Liver (tissue), 9 donors: ENCODE data around the gene ADAR. TPM values are rescaled to one million over a fixed set of nuclear protein-coding genes. Genes with fewer than 3 reads are reported as not detected.

Experiments used
- DNase-seq: peaks from one replicate; pipeline ENCODE4 v3.0.0-alpha.2; 2017; ENCODE audit warnings: low spot score
- H3K27ac ChIP-seq, 2 donors: one replicate each; pipeline ENCODE4 v1.7.0; 2013; ENCODE audit warnings: inconsistent platforms in 2 of 2, low read length in 2 of 2, control low read depth in 1 of 2, low read depth in 1 of 2, mild to moderate bottlenecking in 1 of 2
- H3K27me3 ChIP-seq, 4 donors: one replicate each; pipeline versions ENCODE4 v1.6.1 to v1.7.0; 2013; ENCODE audit warnings: low read length in 3 of 4, inconsistent platforms in 1 of 4, mild to moderate bottlenecking in 1 of 4, moderate library complexity in 1 of 4; ENCODE audit not compliant: control insufficient read depth in 4 of 4, insufficient read depth in 4 of 4
- H3K36me3 ChIP-seq, 4 donors: one replicate each; pipeline versions ENCODE4 v1.6.1 to v1.7.0; 2013; ENCODE audit warnings: low read length in 3 of 4, mild to moderate bottlenecking in 3 of 4, low read depth in 1 of 4, moderate library complexity in 1 of 4; ENCODE audit not compliant: control insufficient read depth in 4 of 4, insufficient read depth in 3 of 4
- H3K4me1 ChIP-seq, 4 donors: one replicate each; pipeline versions ENCODE4 v1.6.1 to v1.7.0; 2013; ENCODE audit warnings: low read length in 3 of 4, mild to moderate bottlenecking in 3 of 4, moderate library complexity in 1 of 4; ENCODE audit not compliant: control insufficient read depth in 4 of 4, insufficient read depth in 4 of 4
- H3K4me3 ChIP-seq, 3 donors: one replicate each; pipeline versions ENCODE4 v1.6.1 to v1.7.0; 2013; ENCODE audit warnings: low read length in 3 of 3, control low read depth in 1 of 3, low read depth in 1 of 3, mild to moderate bottlenecking in 1 of 3
- H3K9ac ChIP-seq, 2 donors: one replicate each; pipeline ENCODE4 v1.7.0; 2013; ENCODE audit warnings: low read length in 2 of 2, mild to moderate bottlenecking in 2 of 2, moderate library complexity in 2 of 2, control low read depth in 1 of 2, low read depth in 1 of 2
- H3K9me3 ChIP-seq, 4 donors: one replicate each; pipeline versions ENCODE4 v1.6.1 to v1.7.0; 2013; ENCODE audit warnings: low read length in 3 of 4; ENCODE audit not compliant: control insufficient read depth in 4 of 4
- ATF3 ChIP-seq: IDR thresholded peaks from 2 replicates; pipeline ENCODE4 v1.6.1; 2016; ENCODE audit warnings: antibody characterized with exemption
- CTCF ChIP-seq: fragments of 150-350 bp; IDR thresholded peaks from 2 replicates; pipeline ENCODE4 v1.5.1; 2017; ENCODE audit warnings: improper control_type of control experiment, low read depth, low read length; ENCODE audit not compliant: missing input control
- EGR1 ChIP-seq, 2 donors: IDR thresholded peaks; 2 replicates each; pipeline ENCODE4 v1.6.1; 2016 to 2018; ENCODE audit warnings: antibody characterized with exemption in 2 of 2, low read depth in 2 of 2
- FOXA1 ChIP-seq: IDR thresholded peaks from 2 replicates; pipeline ENCODE4 v1.6.1; 2016; ENCODE audit warnings: antibody characterized with exemption
- FOXA2 ChIP-seq: IDR thresholded peaks from 2 replicates; pipeline ENCODE4 v1.6.1; 2016; ENCODE audit warnings: antibody characterized with exemption
- GABPA ChIP-seq, 2 donors: IDR thresholded peaks in 1 of 2; conservative IDR thresholded peaks in 1 of 2; 2 replicates each; pipeline ENCODE4 v1.6.1; 2016; ENCODE audit warnings: antibody characterized with exemption in 2 of 2, mild to moderate bottlenecking in 1 of 2, moderate library complexity in 1 of 2
- HNF4A ChIP-seq, 2 donors: conservative IDR thresholded peaks; 2 replicates each; pipeline ENCODE4 v1.6.1; 2016; ENCODE audit warnings: antibody characterized with exemption in 2 of 2, mild to moderate bottlenecking in 2 of 2
- HNF4G ChIP-seq: IDR thresholded peaks from 2 replicates; pipeline ENCODE4 v1.6.1; 2016; ENCODE audit warnings: antibody characterized with exemption
- JUND ChIP-seq, 2 donors: IDR thresholded peaks; 2 replicates each; pipeline ENCODE4 v1.6.1; 2016; ENCODE audit warnings: antibody characterized with exemption in 2 of 2
- MAX ChIP-seq: IDR thresholded peaks from 2 replicates; pipeline ENCODE4 v1.6.1; 2016; ENCODE audit warnings: antibody characterized with exemption
- NR2F2 ChIP-seq: IDR thresholded peaks from 2 replicates; pipeline ENCODE4 v1.6.1; 2016; ENCODE audit warnings: antibody characterized with exemption
- RAD21 ChIP-seq, 2 donors: IDR thresholded peaks; 2 replicates each; pipeline ENCODE4 v1.6.1; 2016; ENCODE audit warnings: antibody characterized with exemption in 2 of 2, mild to moderate bottlenecking in 2 of 2
- REST ChIP-seq: IDR thresholded peaks from 2 replicates; pipeline ENCODE4 v1.6.1; 2016; ENCODE audit warnings: antibody characterized with exemption, mild to moderate bottlenecking
- RXRA ChIP-seq, 2 donors: IDR thresholded peaks; 2 replicates each; pipeline ENCODE4 v1.6.1; 2017 to 2018; ENCODE audit warnings: antibody characterized with exemption in 2 of 2, mild to moderate bottlenecking in 1 of 2
- SP1 ChIP-seq: IDR thresholded peaks from 2 replicates; pipeline ENCODE4 v1.6.1; 2018; ENCODE audit warnings: antibody characterized with exemption, mild to moderate bottlenecking
- TAF1 ChIP-seq: conservative IDR thresholded peaks from 2 replicates; pipeline ENCODE4 v1.6.1; 2016; ENCODE audit warnings: antibody characterized with exemption, mild to moderate bottlenecking
- YY1 ChIP-seq: IDR thresholded peaks from 2 replicates; pipeline ENCODE4 v1.6.1; 2016; ENCODE audit warnings: antibody characterized with exemption, mild to moderate bottlenecking
- ZBTB33 ChIP-seq: IDR thresholded peaks from 2 replicates; pipeline ENCODE4 v1.6.1; 2016; ENCODE audit warnings: antibody characterized with exemption
- WGBS: extraction: QIAGEN DNeasy Blood & Tissue Kit; methylation state at CpG from one replicate; pipeline ENCODE4 v1.1.7; 2013; 5-methylcytosine and 5-hydroxymethylcytosine counted together
- polyA plus RNA-seq, 2 donors: library from polyadenylated mRNA; stranded (reverse) in 1 of 2; unstranded in 1 of 2; fragments of 200-250 nt in 1 of 2; fragments of >200 nt in 1 of 2; fragmentation: Nextera tagmentation in 1 of 2; extraction: Ambion mirVana in 1 of 2; gene quantifications; one replicate each; pipeline versions ENCODE4 v1.2.1 to v1.2.3, GENCODE V29; 2013 to 2015
- total RNA-seq, 2 donors: library from RNA; depleted of rRNA; stranded (reverse); fragments of >200 nt; gene quantifications; one replicate each; pipeline ENCODE4 v1.2.3, GENCODE V29; 2014
- donor health status: healthy.
- donor health status: healthy.
- donor health status: healthy.
- donor health status: healthy.
- donor health status: healthy.

ADAR gene
- total and polyA plus RNA-seq, 4 donors = 39.3 to 76.1 (median 51.1) TPM

GRCh38 chr1:154629675-154630073, 21.7 kb upstream of the ADAR start:
- 0% methylated on average over 1 of the region's 1 CpG for WGBS
- no peaks in the 10 kb centered on the region for H3K27me3 ChIP-seq
- H3K4me1 ChIP-seq = peaks cover 0 to 15% (median 9%) of the 10 kb centered on the region in 4 donors
- H3K27ac ChIP-seq = no peak overlapping the region
- no peaks in the 10 kb centered on the region for H3K36me3 ChIP-seq
- no peak overlapping the region for H3K4me3 ChIP-seq
- no peak for TF ChIP-seq NR2F2
- no peak for TF ChIP-seq HNF4A (conservative IDR thresholded peaks at IDR 0.05)
- no peak for TF ChIP-seq GABPA (IDR thresholded peaks at IDR 0.05 in 1 of 2, conservative IDR thresholded peaks at IDR 0.05 in 1 of 2)
- no peak for TF ChIP-seq HNF4G
- no peak for TF ChIP-seq YY1
- no peak for TF ChIP-seq ATF3
- no peak for TF ChIP-seq TAF1
- TF ChIP-seq RAD21 (IDR thresholded peaks at IDR 0.05) = no peak
- no peak for TF ChIP-seq ZBTB33
- no peak for TF ChIP-seq EGR1 (IDR thresholded peaks at IDR 0.05; ENCODE audit: low read depth in 2 of 2)
- no peak for TF ChIP-seq REST
- TF ChIP-seq MAX = no peak
- TF ChIP-seq CTCF = no peak
- no peak for TF ChIP-seq JUND (IDR thresholded peaks at IDR 0.05)
- TF ChIP-seq FOXA2 = no peak
- TF ChIP-seq RXRA (IDR thresholded peaks at IDR 0.05) = no peak
- no peak for TF ChIP-seq SP1
- TF ChIP-seq FOXA1 = no peak
- peaks cover 0 to 2% (median 0%) of the 10 kb centered on the region in 4 donors for H3K9me3 ChIP-seq
- no peak for DNase-seq
- no peak overlapping the region for H3K9ac ChIP-seq
